Measurements from ENCODE around the gene WDR3. TPM values are rescaled to one million over a fixed set of nuclear protein-coding genes. Genes with fewer than 3 reads are reported as not detected.

The WDR3 gene
- total and polyA plus RNA-seq, 2 experiments from 2014 or later, result 20.7 to 24.3 TPM

DNA sequence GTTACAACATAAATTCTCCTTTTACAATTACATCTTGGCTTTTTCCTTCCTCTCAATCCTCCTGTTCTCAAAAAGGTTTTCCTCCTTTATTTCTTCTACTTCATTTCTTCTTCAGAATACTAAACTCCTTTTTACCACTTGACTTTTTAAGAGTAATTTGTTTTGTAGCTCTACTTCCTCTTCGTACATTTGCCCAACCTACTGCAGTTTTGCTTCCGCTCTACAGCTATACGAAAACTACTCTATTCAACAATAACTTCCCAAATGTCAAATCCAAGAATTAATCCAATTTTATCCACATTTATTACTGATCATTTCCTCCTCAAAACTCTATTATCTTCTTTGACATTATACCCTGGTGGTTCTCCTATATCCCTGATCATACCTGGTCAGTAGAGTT, 3.6 kb upstream of the WDR3 start:
- Histone ChIP-seq H3K79me2 (peaks cover 79% of the 10 kb centered on the region), H3K9me2 (replicated peaks; ENCODE audit: insufficient read depth) (no peaks in the 10 kb centered on the region), H3K27ac (no peak overlapping the region), H3K27me3 (no peaks in the 10 kb centered on the region), H3K4me2 (no peak overlapping the region), H2AFZ (no peak overlapping the region), H3K36me3 (replicated peaks; ENCODE audit: insufficient read depth, low read depth) (no peaks in the 10 kb centered on the region), H3K4me1 (ENCODE audit: insufficient read depth) (peaks cover 11% of the 10 kb centered on the region), H4K20me1 (ENCODE audit: insufficient read depth, poor library complexity, severe bottlenecking) (no peaks in the 10 kb centered on the region), H3K9me3 (ENCODE audit: low read depth) (no peaks in the 10 kb centered on the region), H3K4me3 (no peak overlapping the region)
- no peak for DNase-seq (ENCODE audit: low spot score)
- TF ChIP-seq EZH2phosphoT487 (IDR thresholded peaks at IDR 0.05; ENCODE audit: low read depth, severe bottlenecking, unreplicated experiment) (no peak), EZH2 (IDR thresholded peaks at IDR 0.05; ENCODE audit: borderline replicate concordance) (no peak)
- TF ChIP-seq, protein P1, sequence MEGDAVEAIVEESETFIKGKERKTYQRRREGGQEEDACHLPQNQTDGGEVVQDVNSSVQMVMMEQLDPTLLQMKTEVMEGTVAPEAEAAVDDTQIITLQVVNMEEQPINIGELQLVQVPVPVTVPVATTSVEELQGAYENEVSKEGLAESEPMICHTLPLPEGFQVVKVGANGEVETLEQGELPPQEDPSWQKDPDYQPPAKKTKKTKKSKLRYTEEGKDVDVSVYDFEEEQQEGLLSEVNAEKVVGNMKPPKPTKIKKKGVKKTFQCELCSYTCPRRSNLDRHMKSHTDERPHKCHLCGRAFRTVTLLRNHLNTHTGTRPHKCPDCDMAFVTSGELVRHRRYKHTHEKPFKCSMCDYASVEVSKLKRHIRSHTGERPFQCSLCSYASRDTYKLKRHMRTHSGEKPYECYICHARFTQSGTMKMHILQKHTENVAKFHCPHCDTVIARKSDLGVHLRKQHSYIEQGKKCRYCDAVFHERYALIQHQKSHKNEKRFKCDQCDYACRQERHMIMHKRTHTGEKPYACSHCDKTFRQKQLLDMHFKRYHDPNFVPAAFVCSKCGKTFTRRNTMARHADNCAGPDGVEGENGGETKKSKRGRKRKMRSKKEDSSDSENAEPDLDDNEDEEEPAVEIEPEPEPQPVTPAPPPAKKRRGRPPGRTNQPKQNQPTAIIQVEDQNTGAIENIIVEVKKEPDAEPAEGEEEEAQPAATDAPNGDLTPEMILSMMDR (IDR thresholded peaks at IDR 0.05; ENCODE audit: poor library complexity), result no peak
- WGBS (ENCODE audit: low lambda C conversion rate, missing lambda C conversion rate), result 97% methylated on average over 3 of the region's 3 CpGs

GRCh38 chr1:117928881-117929342, 627 bp upstream of the WDR3 start:
- peak overlapping the region; percentile 55 for H3K4me3 ChIP-seq
- WGBS (ENCODE audit: low lambda C conversion rate, missing lambda C conversion rate), result 2% methylated on average over 24 of the region's 24 CpGs
- H3K36me3 ChIP-seq (replicated peaks; ENCODE audit: insufficient read depth, low read depth), result no peaks in the 10 kb centered on the region
- peaks cover 18% of the 10 kb centered on the region for H3K4me1 ChIP-seq (ENCODE audit: insufficient read depth)
- H3K27me3 ChIP-seq, result no peaks in the 10 kb centered on the region
- H3K9me3 ChIP-seq (ENCODE audit: low read depth), result no peaks in the 10 kb centered on the region
- peak; percentile 79 for DNase-seq (ENCODE audit: low spot score)
- TF ChIP-seq, protein P1 (IDR thresholded peaks at IDR 0.05; ENCODE audit: poor library complexity), result peak; percentile 5
- TF ChIP-seq EZH2phosphoT487 (IDR thresholded peaks at IDR 0.05; ENCODE audit: low read depth, severe bottlenecking, unreplicated experiment), result no peak
- H4K20me1 ChIP-seq (ENCODE audit: insufficient read depth, poor library complexity, severe bottlenecking), result no peaks in the 10 kb centered on the region
- peaks cover 86% of the 10 kb centered on the region for H3K79me2 ChIP-seq
- no peaks in the 10 kb centered on the region for H3K9me2 ChIP-seq (replicated peaks; ENCODE audit: insufficient read depth)
- H2AFZ ChIP-seq, result peak overlapping the region; percentile 92
- H3K27ac ChIP-seq, result peak overlapping the region; percentile 88
- peak overlapping the region; percentile 86 for H3K4me2 ChIP-seq

GRCh38 chr1:117930173-117930447, 571 bp downstream of the WDR3 start:
- peak overlapping the region; percentile 81 for H3K4me2 ChIP-seq
- TF ChIP-seq EZH2 (IDR thresholded peaks at IDR 0.05; ENCODE audit: borderline replicate concordance) (no peak), EZH2phosphoT487 (IDR thresholded peaks at IDR 0.05; ENCODE audit: low read depth, severe bottlenecking, unreplicated experiment) (no peak)
- TF ChIP-seq, protein P1 (IDR thresholded peaks at IDR 0.05; ENCODE audit: poor library complexity), result no peak
- peak overlapping the region; percentile 59 for H2AFZ ChIP-seq
- peak overlapping the region; percentile 59 for H3K27ac ChIP-seq
- H3K9me3 ChIP-seq (ENCODE audit: low read depth), result no peaks in the 10 kb centered on the region
- DNase-seq (ENCODE audit: low spot score), result no peak
- H3K79me2 ChIP-seq, result peaks cover 81% of the 10 kb centered on the region
- peaks cover 18% of the 10 kb centered on the region for H3K4me1 ChIP-seq (ENCODE audit: insufficient read depth)
- no peaks in the 10 kb centered on the region for H4K20me1 ChIP-seq (ENCODE audit: insufficient read depth, poor library complexity, severe bottlenecking)
- WGBS (ENCODE audit: low lambda C conversion rate, missing lambda C conversion rate), result under 1% methylated on average over 12 of the region's 12 CpGs
- no peaks in the 10 kb centered on the region for H3K27me3 ChIP-seq
- H3K9me2 ChIP-seq (replicated peaks; ENCODE audit: insufficient read depth), result no peaks in the 10 kb centered on the region
- H3K4me3 ChIP-seq, result peak overlapping the region; percentile 64
- H3K36me3 ChIP-seq (replicated peaks; ENCODE audit: insufficient read depth, low read depth), result no peaks in the 10 kb centered on the region

GRCh38 chr1:117930484-117930883, 945 bp downstream of the WDR3 start:
- no peaks in the 10 kb centered on the region for H3K27me3 ChIP-seq
- peaks cover 77% of the 10 kb centered on the region for H3K79me2 ChIP-seq
- 3% methylated on average over 6 of the region's 6 CpGs for WGBS (ENCODE audit: low lambda C conversion rate, missing lambda C conversion rate)
- no peak for DNase-seq (ENCODE audit: low spot score)
- no peaks in the 10 kb centered on the region for H3K9me3 ChIP-seq (ENCODE audit: low read depth)
- peak overlapping the region; percentile 64 for H3K4me3 ChIP-seq
- H4K20me1 ChIP-seq (ENCODE audit: insufficient read depth, poor library complexity, severe bottlenecking), result no peaks in the 10 kb centered on the region
- H3K27ac ChIP-seq, result peak overlapping the region; percentile 59
- H3K4me2 ChIP-seq, result peak overlapping the region; percentile 81
- H2AFZ ChIP-seq, result peak overlapping the region; percentile 59
- H3K36me3 ChIP-seq (replicated peaks; ENCODE audit: insufficient read depth, low read depth), result no peaks in the 10 kb centered on the region
- H3K9me2 ChIP-seq (replicated peaks; ENCODE audit: insufficient read depth), result no peaks in the 10 kb centered on the region
- peaks cover 18% of the 10 kb centered on the region for H3K4me1 ChIP-seq (ENCODE audit: insufficient read depth)
- TF ChIP-seq, protein P1 (IDR thresholded peaks at IDR 0.05; ENCODE audit: poor library complexity), result no peak
- TF ChIP-seq EZH2phosphoT487 (IDR thresholded peaks at IDR 0.05; ENCODE audit: low read depth, severe bottlenecking, unreplicated experiment) (no peak), EZH2 (IDR thresholded peaks at IDR 0.05; ENCODE audit: borderline replicate concordance) (no peak)

All from hepatocyte (in vitro differentiated cells).